Activated CD8-positive, alpha-beta T cell treated with anti-CD3 and anti-CD28 coated beads for 36 hours (primary cell): ENCODE results near the gene LRRTM4. TPM values are rescaled to one million over a fixed set of nuclear protein-coding genes. Genes with fewer than 3 reads are reported as not detected.

ENCODE experiments used
- ATAC-seq: fragments of 200-7000 bp; cut with Tn5 transposase; one replicate; pipeline ENCODE4 v1.10.0; 2021; ENCODE audit warnings: mild to moderate bottlenecking, moderate library complexity
- CTCF ChIA-PET: fragments of 350-600 bp; sonication (Branson Sonifier 250); formaldehyde crosslinking; loops from one replicate; lab custom pipeline; 2021; ENCODE audit warnings: antibody characterized with exemption; lab: Charles Lee
- POLR2A ChIA-PET: fragments of 350-600 bp; sonication (Branson Sonifier 250); formaldehyde crosslinking; loops from one replicate; lab custom pipeline; 2021; ENCODE audit warnings: antibody characterized with exemption; lab: Charles Lee
- DNase-seq: peaks from one replicate; pipeline ENCODE4 v3.0.0-alpha.2; 2020
- H3K27ac Mint-ChIP-seq: one replicate; pipeline ENCODE4 v1.8.0; 2021; ENCODE audit warnings: mild to moderate bottlenecking, mixed read lengths
- H3K27me3 Mint-ChIP-seq: one replicate; pipeline ENCODE4 v1.8.0; 2021; ENCODE audit warnings: mixed read lengths
- H3K36me3 Mint-ChIP-seq: one replicate; pipeline ENCODE4 v1.8.0; 2021; ENCODE audit warnings: low read depth, mixed read lengths
- H3K4me1 Mint-ChIP-seq: one replicate; pipeline ENCODE4 v1.8.0; 2021; ENCODE audit warnings: low read depth, mixed read lengths
- H3K4me3 Mint-ChIP-seq: one replicate; pipeline ENCODE4 v1.8.0; 2021; ENCODE audit warnings: mild to moderate bottlenecking, moderate library complexity, mixed read lengths
- H3K9me3 Mint-ChIP-seq: one replicate; pipeline ENCODE4 v1.8.0; 2021; ENCODE audit warnings: mixed read lengths
- intact Hi-C: fragments of 100-400 bp; cut with micrococcal nuclease; formaldehyde crosslinking; loops from one replicate; pipeline ENCODE4 v1.10.0; 2022
- total RNA-seq, 2 experiments: library from RNA; stranded (reverse); gene quantifications; one replicate each; pipeline ENCODE4 v1.2.3, GENCODE V29; 2021
- TF ChIP-seq, protein P1 (sequence below): fragments of 200-600 bp; IDR thresholded peaks from one replicate; pipeline ENCODE4 v1.8.0; 2022; ENCODE audit warnings: antibody characterized with exemption, mild to moderate bottlenecking

LRRTM4 gene
- total RNA-seq, 2 experiments from 2014 or later = not detected

DNA sequence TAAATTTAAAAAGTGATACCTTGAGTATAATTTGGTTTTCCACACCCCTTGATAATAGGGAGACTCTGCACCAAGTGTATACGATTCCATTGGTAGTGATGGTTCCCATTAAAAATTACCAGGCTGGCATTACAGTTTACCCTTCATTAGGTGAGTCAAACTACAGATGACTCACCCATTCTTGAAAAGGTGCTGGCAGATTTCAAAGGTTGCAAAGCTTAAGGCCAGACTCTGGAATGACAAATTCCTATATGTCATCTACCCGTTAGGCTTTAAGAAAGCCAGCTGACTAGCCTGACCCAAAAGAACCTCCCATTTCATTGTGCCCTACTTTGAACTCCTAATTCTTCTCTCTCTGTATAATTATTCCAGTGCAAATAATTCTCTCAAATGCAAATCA is 124.4 kb downstream of the LRRTM4 start:
- DNase-seq (no peak), ATAC-seq (no peak)
- intact Hi-C loops = no loop called here
- Mint-ChIP-seq H3K27ac (no peak overlapping the region), H3K36me3 (no peaks in the 10 kb centered on the region), H3K4me1 (no peaks in the 10 kb centered on the region), H3K27me3 (no peaks in the 10 kb centered on the region), H3K4me3 (no peak overlapping the region), H3K9me3 (peaks cover 14% of the 10 kb centered on the region)
- ChIA-PET POLR2A (no interaction called here), CTCF (no interaction called here)
- TF ChIP-seq, protein P1, sequence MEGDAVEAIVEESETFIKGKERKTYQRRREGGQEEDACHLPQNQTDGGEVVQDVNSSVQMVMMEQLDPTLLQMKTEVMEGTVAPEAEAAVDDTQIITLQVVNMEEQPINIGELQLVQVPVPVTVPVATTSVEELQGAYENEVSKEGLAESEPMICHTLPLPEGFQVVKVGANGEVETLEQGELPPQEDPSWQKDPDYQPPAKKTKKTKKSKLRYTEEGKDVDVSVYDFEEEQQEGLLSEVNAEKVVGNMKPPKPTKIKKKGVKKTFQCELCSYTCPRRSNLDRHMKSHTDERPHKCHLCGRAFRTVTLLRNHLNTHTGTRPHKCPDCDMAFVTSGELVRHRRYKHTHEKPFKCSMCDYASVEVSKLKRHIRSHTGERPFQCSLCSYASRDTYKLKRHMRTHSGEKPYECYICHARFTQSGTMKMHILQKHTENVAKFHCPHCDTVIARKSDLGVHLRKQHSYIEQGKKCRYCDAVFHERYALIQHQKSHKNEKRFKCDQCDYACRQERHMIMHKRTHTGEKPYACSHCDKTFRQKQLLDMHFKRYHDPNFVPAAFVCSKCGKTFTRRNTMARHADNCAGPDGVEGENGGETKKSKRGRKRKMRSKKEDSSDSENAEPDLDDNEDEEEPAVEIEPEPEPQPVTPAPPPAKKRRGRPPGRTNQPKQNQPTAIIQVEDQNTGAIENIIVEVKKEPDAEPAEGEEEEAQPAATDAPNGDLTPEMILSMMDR = no peak

DNA sequence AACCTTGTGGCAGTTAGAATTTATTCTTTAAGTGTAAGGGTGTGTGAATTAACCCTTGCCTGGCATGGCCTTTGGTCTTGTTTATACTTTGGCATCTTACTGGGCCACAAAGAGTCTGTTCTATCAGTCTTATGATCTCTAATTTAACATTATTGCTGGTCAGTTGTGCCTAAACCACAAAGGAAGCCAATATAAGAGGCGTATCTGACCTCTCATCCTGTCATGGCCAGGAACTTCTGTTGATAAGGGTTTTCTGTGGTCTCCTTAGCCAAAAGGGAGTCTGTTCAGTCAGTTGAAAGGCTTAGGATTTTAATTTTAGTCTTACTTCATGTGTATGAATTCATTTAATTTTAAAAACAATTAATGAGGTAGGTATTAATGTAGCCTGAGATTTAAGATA is 127.2 kb downstream of the LRRTM4 start:
- CTCF ChIA-PET = no interaction called here
- Mint-ChIP-seq H3K9me3 (peaks cover 7% of the 10 kb centered on the region), H3K27ac (no peak overlapping the region), H3K36me3 (no peaks in the 10 kb centered on the region), H3K4me3 (no peak overlapping the region), H3K27me3 (no peaks in the 10 kb centered on the region), H3K4me1 (no peaks in the 10 kb centered on the region)
- POLR2A ChIA-PET = no interaction called here
- DNase-seq (no peak), ATAC-seq (no peak)
- TF ChIP-seq, protein P1 = no peak
- intact Hi-C loops = no loop called here

DNA sequence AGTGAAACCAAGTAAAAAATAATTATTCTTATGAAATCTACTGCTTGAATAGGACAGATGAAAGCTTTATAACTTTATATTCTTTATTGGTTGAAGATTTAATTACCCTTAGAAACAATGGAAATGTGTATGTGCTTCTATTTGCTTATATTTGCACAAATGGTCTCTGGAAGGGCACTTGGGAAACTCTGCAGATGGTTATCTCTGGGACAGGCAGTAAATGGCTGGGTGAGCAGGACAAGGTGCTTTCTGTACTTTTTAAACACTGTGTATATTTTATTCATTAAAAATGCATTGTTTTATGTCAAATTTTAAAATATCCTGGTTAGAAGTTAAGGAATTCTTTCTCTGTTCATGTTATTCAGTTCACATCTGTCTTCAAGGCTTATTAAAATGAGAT is 131.1 kb downstream of the LRRTM4 start:
- H3K27me3 Mint-ChIP-seq = no peaks in the 10 kb centered on the region
- H3K27ac Mint-ChIP-seq = no peak overlapping the region
- TF ChIP-seq, protein P1 = no peak
- H3K4me3 Mint-ChIP-seq = no peak overlapping the region
- DNase-seq = no peak
- no peak for ATAC-seq
- ChIA-PET CTCF (no interaction called here), POLR2A (no interaction called here)
- H3K9me3 Mint-ChIP-seq = peaks cover 2% of the 10 kb centered on the region
- no peaks in the 10 kb centered on the region for H3K4me1 Mint-ChIP-seq
- intact Hi-C loops = no loop called here
- no peaks in the 10 kb centered on the region for H3K36me3 Mint-ChIP-seq

DNA sequence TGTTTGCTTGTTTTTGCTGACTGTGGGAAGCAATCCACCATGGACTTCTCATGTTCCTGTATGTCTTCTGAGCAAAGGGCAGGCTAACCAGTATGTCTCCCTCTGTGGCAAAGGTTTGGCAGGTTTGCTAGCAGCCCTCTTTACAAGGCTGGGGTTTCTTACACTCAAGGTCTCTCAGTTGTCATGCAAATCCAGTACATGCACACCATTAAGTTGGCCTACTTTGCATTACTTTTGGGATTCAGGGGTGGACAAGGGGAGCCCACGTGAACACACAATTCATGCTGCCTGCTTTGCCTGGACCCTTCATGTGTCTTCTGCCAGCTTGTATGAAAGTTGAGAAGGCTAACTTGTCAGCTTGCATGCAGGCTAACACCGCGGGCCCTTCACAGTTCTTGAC is 134.9 kb downstream of the LRRTM4 start:
- Mint-ChIP-seq H3K4me3 (no peak overlapping the region), H3K27ac (no peak overlapping the region), H3K4me1 (no peaks in the 10 kb centered on the region), H3K9me3 (peaks cover 1% of the 10 kb centered on the region), H3K27me3 (no peaks in the 10 kb centered on the region), H3K36me3 (no peaks in the 10 kb centered on the region)
- CTCF ChIA-PET = no interaction called here
- intact Hi-C loops = no loop called here
- DNase-seq = no peak
- TF ChIP-seq, protein P1 = no peak
- ATAC-seq = no peak
- POLR2A ChIA-PET = no interaction called here

DNA sequence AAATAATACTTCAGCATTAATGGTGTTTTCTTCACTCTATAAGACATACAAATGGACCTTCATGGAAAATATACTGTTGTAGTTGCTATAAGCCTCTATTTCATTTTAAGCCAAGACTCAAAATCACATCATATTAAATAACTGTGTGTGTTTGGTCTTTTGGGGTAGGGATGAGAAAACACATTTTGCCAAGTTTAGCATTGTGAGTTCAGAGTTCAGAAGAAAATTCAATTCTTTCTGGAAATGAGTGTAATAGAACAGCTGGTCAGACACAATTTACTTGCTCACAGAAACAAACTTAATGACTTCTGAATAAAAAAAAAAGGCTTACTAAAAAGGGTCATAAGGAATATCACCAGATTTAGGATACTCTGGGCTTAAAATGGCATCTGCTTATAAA is 149.5 kb downstream of the LRRTM4 start:
- intact Hi-C loops = no loop called here
- H3K4me1 Mint-ChIP-seq = no peaks in the 10 kb centered on the region
- ChIA-PET POLR2A (no interaction called here), CTCF (no interaction called here)
- no peak overlapping the region for H3K4me3 Mint-ChIP-seq
- TF ChIP-seq, protein P1 = no peak
- no peaks in the 10 kb centered on the region for H3K36me3 Mint-ChIP-seq
- peaks cover 10% of the 10 kb centered on the region for H3K9me3 Mint-ChIP-seq
- no peak overlapping the region for H3K27ac Mint-ChIP-seq
- H3K27me3 Mint-ChIP-seq = no peaks in the 10 kb centered on the region
- ATAC-seq = no peak
- no peak for DNase-seq
